DND-41 (cell line): ENCODE data around the gene CRTAP.

Experiments
- ATAC-seq: fragments of 200-7000 bp; cut with Tn5 transposase; 3 replicates; pipeline ENCODE4 v1.9.1; 2021; ENCODE audit warnings: low read depth; ENCODE audit not compliant: insufficient read depth
- DNase-seq: peaks from one replicate; pipeline ENCODE4 v3.0.0-alpha.2; 2020
- H2AFZ ChIP-seq: 2 replicates; pipeline ENCODE4 v1.6.0; 2012; ENCODE audit warnings: low read depth, low read length
- H3K27ac ChIP-seq: 2 replicates; pipeline ENCODE4 v1.5.1; 2012; ENCODE audit warnings: low read length, inconsistent platforms
- H3K27me3 ChIP-seq: fragments of 200-600 bp; sonication (generic); 2 replicates; pipeline ENCODE4 v1.6.0; 2012; ENCODE audit warnings: low read length, mild to moderate bottlenecking, inconsistent platforms; ENCODE audit not compliant: insufficient read depth, poor library complexity
- H3K36me3 ChIP-seq: 2 replicates; pipeline ENCODE4 v1.5.1; 2012; ENCODE audit warnings: low read length, inconsistent platforms; ENCODE audit not compliant: insufficient read depth
- H3K4me1 ChIP-seq: 2 replicates; pipeline ENCODE4 v1.5.1; 2012; ENCODE audit warnings: mild to moderate bottlenecking, low read length; ENCODE audit not compliant: insufficient read depth
- H3K4me2 ChIP-seq: 2 replicates; pipeline ENCODE4 v1.6.0; 2012; ENCODE audit warnings: mild to moderate bottlenecking, moderate library complexity, low read length, inconsistent platforms; ENCODE audit not compliant: insufficient read depth
- H3K4me3 ChIP-seq, 2 experiments: fragments of 200-600 bp in 1 of 2; shearing (Covaris generic) in 1 of 2; 2 replicates each; pipeline ENCODE4 v1.5.1; 2012 to 2016; ENCODE audit warnings: inconsistent platforms in 2 of 2, low read length in 2 of 2, mild to moderate bottlenecking in 2 of 2, low read depth in 1 of 2, moderate library complexity in 1 of 2
- H3K79me2 ChIP-seq: 2 replicates; pipeline ENCODE4 v1.6.0; 2012; ENCODE audit warnings: low read length, inconsistent platforms; ENCODE audit not compliant: insufficient read depth
- H3K9ac ChIP-seq: 2 replicates; pipeline ENCODE4 v1.6.0; 2012; ENCODE audit warnings: low read depth, mild to moderate bottlenecking, inconsistent platforms, low read length, moderate library complexity
- H3K9me3 ChIP-seq: 2 replicates; pipeline ENCODE4 v1.5.1; 2012; ENCODE audit warnings: low read length, moderate library complexity, mild to moderate bottlenecking, inconsistent platforms; ENCODE audit not compliant: insufficient read depth, severe bottlenecking
- H4K20me1 ChIP-seq: 2 replicates; pipeline ENCODE4 v1.6.0; 2012; ENCODE audit warnings: low read length; ENCODE audit not compliant: insufficient read depth
- CTCF ChIP-seq: IDR thresholded peaks from 2 replicates; pipeline ENCODE4 v1.5.1; 2012; ENCODE audit warnings: borderline replicate concordance, low read length, moderate library complexity, mild to moderate bottlenecking; ENCODE audit not compliant: poor library complexity, severe bottlenecking; ENCODE audit errors: extremely low read depth
- EZH2 ChIP-seq: IDR thresholded peaks from 3 replicates; pipeline ENCODE4 v1.6.1; 2012; ENCODE audit warnings: borderline replicate concordance, low read depth, mild to moderate bottlenecking, moderate library complexity, low read length, inconsistent platforms; ENCODE audit not compliant: severe bottlenecking

CRTAP gene

GRCh38 chr3:33114622-33115023 is 809 bp downstream of the CRTAP start:
- Histone ChIP-seq H3K79me2 (peaks cover 65% of the 10 kb centered on the region), H3K4me1 (peaks cover 51% of the 10 kb centered on the region), H3K9ac (peak overlapping the region; percentile 95), H3K4me3 (peak overlapping the region; percentile 49 to 87; a peak in 3 of 4 replicates), H4K20me1 (peaks cover 28% of the 10 kb centered on the region; the same call in 1 of the 2 replicates), H3K27ac (0 out of 2 replicates have a peak overlapping the region, but pooled peaks have one; percentile 8), H3K9me3 (no peaks in the 10 kb centered on the region), H3K36me3 (peaks cover 19% of the 10 kb centered on the region), H3K27me3 (no peaks in the 10 kb centered on the region), H2AFZ (peak overlapping the region; percentile 95), H3K4me2 (peak overlapping the region; percentile 83)
- no peak for ATAC-seq
- TF ChIP-seq EZH2 (no peak), CTCF (no peak)
- no peak for DNase-seq

- Histone ChIP-seq H3K36me3 (peaks cover 25% of the 10 kb centered on the region), H3K9ac (peak overlapping the region; percentile 95), H3K4me2 (peak overlapping the region; percentile 83), H3K79me2 (peaks cover 69% of the 10 kb centered on the region), H4K20me1 (peaks cover 33% of the 10 kb centered on the region; the same call in 1 of the 2 replicates), H3K4me3 (peak overlapping the region in 1 of 2 experiments; percentile 87; a peak in 3 of 4 replicates), H3K4me1 (peaks cover 51% of the 10 kb centered on the region), H3K27ac (peak overlapping the region; percentile 30; the same call in 1 of the 2 replicates), H3K27me3 (no peaks in the 10 kb centered on the region), H2AFZ (no peak overlapping the region), H3K9me3 (no peaks in the 10 kb centered on the region)
- DNase-seq (no peak), ATAC-seq (no peak)
- TF ChIP-seq CTCF = no peak
- no peak for TF ChIP-seq EZH2
Measured at GRCh38 chr3:33115024-33115768, 1.4 kb downstream of the CRTAP start.

- peak overlapping the region; percentile 43; the same call in 1 of the 2 replicates for H3K4me2 ChIP-seq
- H3K4me1 ChIP-seq = peaks cover 48% of the 10 kb centered on the region
- no peak overlapping the region for H3K4me3 ChIP-seq
- H3K36me3 ChIP-seq = peaks cover 47% of the 10 kb centered on the region
- peaks cover 69% of the 10 kb centered on the region for H3K79me2 ChIP-seq
- H2AFZ ChIP-seq = no peak overlapping the region
- no peak overlapping the region for H3K9ac ChIP-seq
- H3K9me3 ChIP-seq = no peaks in the 10 kb centered on the region
- no peak for DNase-seq
- H3K27me3 ChIP-seq = no peaks in the 10 kb centered on the region
- no peak for TF ChIP-seq CTCF
- TF ChIP-seq EZH2 = no peak
- H3K27ac ChIP-seq = no peak overlapping the region
- no peak for ATAC-seq
- H4K20me1 ChIP-seq = peaks cover 33% of the 10 kb centered on the region; the same call in 1 of the 2 replicates
Measured at GRCh38 chr3:33117461-33117860, 3.6 kb downstream of the CRTAP start.
